Coronary artery (tissue), 2 donors: Measurements from ENCODE around the gene CTNNB1.
"Not testable (repeated sequence)": the region's sequence is repeated elsewhere in the genome, so short reads cannot be mapped to it uniquely, and the experiment has no call there.

Experiments
- DNase-seq: peaks from one replicate; pipeline ENCODE4 v3.0.0-alpha.2; 2017; ENCODE audit warnings: low spot score
- H3K27ac ChIP-seq, 2 donors: fragments of 200-600 bp; sonication (generic); one replicate each; pipeline ENCODE4 v1.5.1; 2016 to 2019
- H3K4me3 ChIP-seq: fragments of 200-600 bp; sonication (generic); 2 replicates; pipeline ENCODE4 v1.5.1; 2016; ENCODE audit warnings: mild to moderate bottlenecking, moderate library complexity
- TF ChIP-seq, protein P1 (sequence below): fragments of 200-600 bp; sonication (generic); IDR thresholded peaks from one replicate; pipeline ENCODE4 v1.5.1; 2019; ENCODE audit warnings: antibody characterized with exemption

The CTNNB1 gene

DNA sequence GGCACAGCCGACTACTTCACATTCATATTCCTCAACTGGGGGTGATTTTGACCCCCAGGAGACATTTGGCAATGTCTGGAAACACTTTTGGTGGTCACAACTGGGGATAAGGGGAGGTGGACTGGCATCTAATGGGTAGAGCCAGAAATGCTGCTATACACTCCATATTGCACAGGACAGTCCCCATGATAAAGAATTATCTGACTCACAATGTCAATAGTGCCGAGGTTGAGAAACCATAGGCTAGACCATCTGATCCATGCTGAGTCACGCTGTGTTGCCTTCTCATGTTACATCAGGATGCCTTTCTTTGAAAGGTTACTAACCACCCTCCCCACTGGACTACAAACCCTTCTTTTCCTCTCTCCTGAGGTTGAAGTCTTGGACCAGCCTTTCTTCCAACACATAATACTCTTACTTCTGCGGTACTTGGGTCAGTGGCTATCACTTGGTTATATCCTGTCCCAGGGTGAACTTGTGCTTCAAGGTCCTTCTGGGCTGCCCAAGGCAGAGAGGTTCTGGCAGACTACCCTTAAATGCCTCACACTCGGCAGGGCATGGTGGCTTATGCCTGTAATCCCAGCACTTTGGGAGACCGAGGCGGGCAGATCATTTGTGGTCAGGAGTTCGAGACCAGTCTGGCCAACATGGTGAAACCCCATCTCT lies 68.8 kb downstream of the CTNNB1 start:
- DNase-seq = no peak
- Histone ChIP-seq H3K27ac (no peak overlapping the region), H3K4me3 (no peak overlapping the region)
- TF ChIP-seq, protein P1, sequence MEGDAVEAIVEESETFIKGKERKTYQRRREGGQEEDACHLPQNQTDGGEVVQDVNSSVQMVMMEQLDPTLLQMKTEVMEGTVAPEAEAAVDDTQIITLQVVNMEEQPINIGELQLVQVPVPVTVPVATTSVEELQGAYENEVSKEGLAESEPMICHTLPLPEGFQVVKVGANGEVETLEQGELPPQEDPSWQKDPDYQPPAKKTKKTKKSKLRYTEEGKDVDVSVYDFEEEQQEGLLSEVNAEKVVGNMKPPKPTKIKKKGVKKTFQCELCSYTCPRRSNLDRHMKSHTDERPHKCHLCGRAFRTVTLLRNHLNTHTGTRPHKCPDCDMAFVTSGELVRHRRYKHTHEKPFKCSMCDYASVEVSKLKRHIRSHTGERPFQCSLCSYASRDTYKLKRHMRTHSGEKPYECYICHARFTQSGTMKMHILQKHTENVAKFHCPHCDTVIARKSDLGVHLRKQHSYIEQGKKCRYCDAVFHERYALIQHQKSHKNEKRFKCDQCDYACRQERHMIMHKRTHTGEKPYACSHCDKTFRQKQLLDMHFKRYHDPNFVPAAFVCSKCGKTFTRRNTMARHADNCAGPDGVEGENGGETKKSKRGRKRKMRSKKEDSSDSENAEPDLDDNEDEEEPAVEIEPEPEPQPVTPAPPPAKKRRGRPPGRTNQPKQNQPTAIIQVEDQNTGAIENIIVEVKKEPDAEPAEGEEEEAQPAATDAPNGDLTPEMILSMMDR = no peak

DNA sequence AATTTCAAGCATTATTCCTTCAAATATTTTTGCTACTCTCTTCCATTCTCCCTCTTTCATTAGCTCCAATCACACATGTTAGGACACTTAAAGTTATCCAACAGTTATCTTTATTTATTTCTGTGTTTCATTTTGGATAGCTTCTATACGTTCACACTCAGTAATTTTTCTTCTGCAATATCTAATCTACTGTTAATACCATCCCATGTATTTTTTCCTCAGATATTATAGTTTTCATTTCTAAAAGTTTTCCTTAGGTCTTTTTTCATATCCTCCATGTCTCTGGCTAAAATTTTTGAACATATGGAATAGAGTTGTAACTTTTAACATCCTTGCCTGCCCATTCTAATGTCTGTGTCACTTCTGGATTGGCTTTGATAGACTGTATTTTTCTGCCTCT lies 73.4 kb downstream of the CTNNB1 start:
- DNase-seq = no peak
- Histone ChIP-seq H3K4me3 (no peak overlapping the region), H3K27ac (no peak overlapping the region)
- TF ChIP-seq, protein P1 = no peak

DNA sequence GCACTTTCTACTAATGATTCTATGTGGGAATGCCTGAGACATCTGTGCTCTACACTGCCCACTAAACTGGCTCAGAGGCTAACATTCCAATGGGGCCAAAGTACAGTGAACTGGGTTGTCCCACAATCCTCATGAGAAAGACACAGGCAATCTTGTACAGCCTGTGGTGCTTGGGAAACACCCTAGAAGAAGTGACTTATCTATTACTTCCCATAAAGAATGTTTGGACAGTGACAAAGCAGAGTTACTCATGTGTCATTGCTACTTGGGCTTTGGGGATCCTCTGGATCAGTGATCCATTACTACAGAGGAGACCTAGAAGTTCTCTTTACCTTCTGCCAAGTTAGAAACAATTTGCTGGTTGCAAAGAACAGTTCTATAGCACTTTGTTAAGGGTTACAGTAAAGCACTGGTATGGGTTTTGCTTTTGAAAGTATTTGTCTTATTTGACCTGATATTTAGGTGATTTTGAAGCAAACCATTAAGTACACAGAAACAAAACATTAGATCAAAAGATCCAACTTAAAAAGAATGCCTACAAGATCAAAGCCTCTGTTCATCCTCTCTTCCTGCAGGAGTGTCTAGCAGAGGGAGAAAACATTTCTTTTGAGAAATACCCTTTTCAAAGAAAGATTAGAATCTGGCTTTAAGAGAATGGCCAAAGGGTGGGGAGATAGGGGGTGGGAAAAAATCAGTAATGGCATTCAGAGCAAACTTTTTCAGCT lies 75.8 kb downstream of the CTNNB1 start:
- Histone ChIP-seq H3K4me3 (no peak overlapping the region), H3K27ac (no peak overlapping the region)
- TF ChIP-seq, protein P1 = no peak
- DNase-seq = no peak

DNA sequence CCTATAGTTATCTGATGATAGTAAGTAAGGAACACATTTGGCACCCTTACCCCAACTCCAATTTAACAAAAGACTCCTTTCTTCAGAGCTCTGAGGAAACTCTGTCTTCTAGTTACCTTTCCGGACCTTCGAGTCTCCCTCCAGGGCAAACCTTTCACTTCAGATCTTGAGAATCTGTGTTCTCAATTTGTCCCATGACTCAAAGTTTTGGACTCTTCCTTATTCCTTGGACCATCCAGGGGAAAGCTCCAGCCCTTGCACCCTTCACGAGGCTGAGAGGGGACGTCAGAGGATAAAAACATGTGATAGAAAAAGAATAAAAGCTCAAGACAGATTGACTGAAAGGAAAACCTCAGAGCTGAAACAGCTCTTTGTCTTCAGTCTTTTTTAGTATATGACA lies 76.9 kb downstream of the CTNNB1 start:
- TF ChIP-seq, protein P1 = no peak
- Histone ChIP-seq H3K4me3 (no peak overlapping the region), H3K27ac (no peak overlapping the region)
- no peak for DNase-seq

DNA sequence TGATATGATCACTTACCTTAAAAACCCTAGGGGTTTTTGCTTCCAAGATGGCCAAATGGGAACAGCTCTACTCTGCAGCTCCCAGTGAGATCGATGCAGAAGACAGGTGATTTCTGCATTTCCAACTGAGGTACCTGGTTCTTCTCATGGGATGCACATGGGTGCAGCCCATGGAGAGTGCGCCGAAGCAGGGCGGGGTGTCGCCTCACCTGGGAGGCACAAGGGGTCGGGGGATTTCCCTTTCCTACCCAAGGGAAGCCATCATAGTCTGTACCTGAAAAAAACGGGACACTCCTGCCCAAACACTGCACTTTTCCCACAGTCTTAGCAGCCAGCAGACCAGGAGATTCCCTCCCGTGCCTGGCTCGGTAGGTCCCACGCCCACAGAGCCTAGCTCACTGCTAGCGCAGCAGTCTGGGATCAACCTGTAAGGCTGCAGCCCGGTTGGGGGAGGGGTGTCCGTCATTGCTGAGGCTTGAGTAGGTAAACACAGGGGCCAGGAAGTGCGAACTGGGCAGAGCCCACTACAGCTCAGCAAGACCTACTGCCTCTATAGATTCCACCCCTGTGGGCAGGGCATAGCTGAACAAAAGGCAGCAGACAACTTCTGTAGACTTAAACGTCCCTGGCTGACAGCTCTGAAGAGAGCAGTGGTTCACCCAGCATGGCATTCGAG lies 78.6 kb downstream of the CTNNB1 start:
- Histone ChIP-seq H3K27ac (no peak overlapping the region), H3K4me3 (no peak overlapping the region)
- TF ChIP-seq, protein P1 = no peak
- DNase-seq = no peak

DNA sequence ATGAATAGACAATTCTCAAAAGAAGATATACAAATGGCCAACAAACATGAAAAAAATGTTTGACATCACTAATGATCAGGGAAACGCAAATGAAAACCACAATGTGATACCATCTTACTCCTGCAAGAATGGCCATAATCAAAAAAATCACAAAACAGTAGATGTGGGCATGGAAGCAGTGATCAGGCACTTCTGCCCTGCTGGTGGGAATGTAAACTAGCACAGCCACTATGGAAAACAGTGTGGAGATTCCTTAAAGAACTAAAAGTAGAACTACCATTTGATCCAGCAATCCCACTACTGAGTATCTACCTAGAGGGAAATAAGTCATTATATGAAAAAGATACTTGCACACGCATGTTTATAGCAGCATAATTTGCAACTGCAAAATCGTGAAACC lies 85.6 kb downstream of the CTNNB1 start:
- not testable (repeated sequence) for H3K27ac ChIP-seq, DNase-seq

DNA sequence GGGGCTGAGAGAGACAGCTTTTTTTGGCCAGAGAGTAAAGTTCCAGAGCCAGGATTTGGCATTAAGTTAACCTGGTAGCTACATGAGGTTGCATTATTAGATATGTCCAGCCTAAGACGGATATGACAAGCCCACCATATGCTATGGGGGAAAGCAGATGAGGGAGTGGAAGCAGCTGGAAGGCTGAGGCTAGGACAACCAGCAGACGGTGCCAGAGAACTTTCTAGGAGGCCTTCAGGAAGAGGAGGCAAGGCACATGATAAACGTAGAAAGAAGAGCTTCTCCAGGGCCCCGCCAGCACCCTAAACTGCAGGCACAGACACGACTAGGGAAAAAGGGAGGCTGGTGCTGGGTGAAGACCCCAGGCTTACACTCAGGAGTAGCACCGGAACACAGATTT lies 87.0 kb downstream of the CTNNB1 start:
- TF ChIP-seq, protein P1 = no peak
- no peak for DNase-seq
- Histone ChIP-seq H3K27ac (no peak overlapping the region), H3K4me3 (no peak overlapping the region)

More for the DNA sequence above, 85.6 kb downstream of the CTNNB1 start:
- not testable (repeated sequence) for H3K4me3 ChIP-seq
